Measurements from ENCODE around the gene ADIRF.

- TF ChIP-seq CTCF (IDR thresholded peaks at IDR 0.05; ENCODE audit: low read depth, low read length, poor library complexity, severe bottlenecking), result no peak
- no peak for TF ChIP-seq EZH2phosphoT487 (IDR thresholded peaks at IDR 0.05; ENCODE audit: borderline replicate concordance, low read length)
These were observed 32.2 kb downstream of the ADIRF start for GRCh38 chr10:87000491-87000890.
